GM23338 (cell line): ENCODE results near the gene INPP5A. TPM values are rescaled to one million over a fixed set of nuclear protein-coding genes. Genes with fewer than 3 reads are reported as not detected.

Experiments used
- ATAC-seq: fragments of 200-7000 bp; cut with Tn5 transposase; 3 replicates; pipeline ENCODE4 v1.9.1; 2020
- DNase-seq: peaks from one replicate; pipeline ENCODE4 v3.0.0-alpha.2; 2015; ENCODE audit warnings: low spot score
- H2AFZ ChIP-seq: fragments of 200-600 bp; sonication (generic); 2 replicates; pipeline ENCODE4 v1.8.0; 2016; ENCODE audit warnings: antibody characterized with exemption, mild to moderate bottlenecking, moderate library complexity
- H3F3A ChIP-seq: fragments of 200-600 bp; sonication (generic); replicated peaks from 2 replicates; pipeline ENCODE4 v1.8.0; 2017; ENCODE audit warnings: antibody characterized with exemption, mixed run types, low read depth
- H3K27ac ChIP-seq: fragments of 200-600 bp; sonication (generic); 2 replicates; pipeline ENCODE4 v1.6.1; 2016; ENCODE audit warnings: low read depth
- H3K27me3 ChIP-seq: fragments of 200-600 bp; sonication (generic); 2 replicates; pipeline ENCODE4 v1.8.0; 2016; ENCODE audit warnings: mild to moderate bottlenecking, mixed run types, moderate library complexity; ENCODE audit not compliant: insufficient read depth
- H3K36me3 ChIP-seq: fragments of 200-600 bp; sonication (generic); 2 replicates; pipeline ENCODE4 v1.8.0; 2016; ENCODE audit warnings: mild to moderate bottlenecking; ENCODE audit not compliant: insufficient read depth
- H3K4me1 ChIP-seq: fragments of 200-600 bp; sonication (generic); 2 replicates; pipeline ENCODE4 v1.8.0; 2016; ENCODE audit warnings: mild to moderate bottlenecking, moderate library complexity; ENCODE audit not compliant: insufficient read depth
- H3K4me2 ChIP-seq: fragments of 200-600 bp; sonication (generic); 2 replicates; pipeline ENCODE4 v1.7.1; 2017; ENCODE audit warnings: mixed run types
- H3K4me3 ChIP-seq: fragments of 200-600 bp; sonication (generic); 2 replicates; pipeline ENCODE4 v1.6.1; 2016; ENCODE audit warnings: mixed run types
- H3K79me2 ChIP-seq: fragments of 200-600 bp; sonication (generic); replicated peaks from 2 replicates; pipeline ENCODE4 v1.8.0; 2017; ENCODE audit warnings: mild to moderate bottlenecking; ENCODE audit not compliant: insufficient read depth
- H3K9me2 ChIP-seq: fragments of 200-600 bp; sonication (generic); 2 replicates; pipeline ENCODE4 v1.8.0; 2017; ENCODE audit not compliant: insufficient read depth
- H4K20me1 ChIP-seq: fragments of 200-600 bp; sonication (generic); replicated peaks from 2 replicates; pipeline ENCODE4 v1.8.0; 2017; ENCODE audit warnings: mild to moderate bottlenecking; ENCODE audit not compliant: insufficient read depth
- H3K27ac Mint-ChIP-seq: 2 replicates; pipeline ENCODE4 v1.8.0; 2020; ENCODE audit warnings: inconsistent platforms, mild to moderate bottlenecking, moderate library complexity, mixed read lengths
- H3K27me3 Mint-ChIP-seq: 3 replicates; pipeline ENCODE4 v1.8.0; 2022; ENCODE audit warnings: low read depth, mild to moderate bottlenecking, moderate library complexity, mixed read lengths, inconsistent platforms; ENCODE audit not compliant: insufficient read depth, poor library complexity
- H3K36me3 Mint-ChIP-seq: 3 replicates; pipeline ENCODE4 v1.8.0; 2021; ENCODE audit warnings: low read depth, mild to moderate bottlenecking, inconsistent platforms, moderate library complexity, mixed read lengths
- H3K4me1 Mint-ChIP-seq: 3 replicates; pipeline ENCODE4 v1.8.0; 2020; ENCODE audit warnings: mild to moderate bottlenecking, inconsistent platforms, mixed read lengths
- H3K4me3 Mint-ChIP-seq: 3 replicates; pipeline ENCODE4 v1.8.0; 2021; ENCODE audit warnings: moderate library complexity, mild to moderate bottlenecking, inconsistent platforms, mixed read lengths
- H3K9me3 Mint-ChIP-seq: 3 replicates; pipeline ENCODE4 v1.8.0; 2020; ENCODE audit warnings: moderate library complexity, mild to moderate bottlenecking, inconsistent platforms, mixed read lengths
- CREB1 ChIP-seq: fragments of 250-450 bp; sonication (Bioruptor Pico); IDR thresholded peaks from 2 replicates; pipeline ENCODE4 v1.5.0; 2020; ENCODE audit warnings: low read depth, mild to moderate bottlenecking, moderate library complexity
- CTCF ChIP-seq, 2 experiments: fragments of 200-600 bp in 1 of 2; sonication (generic) in 1 of 2; conservative IDR thresholded peaks; 2 replicates each; pipeline versions ENCODE4 v1.5.1 to v1.6.1; 2016 to 2017; ENCODE audit warnings: antibody characterized with exemption in 2 of 2, low read depth in 2 of 2, mild to moderate bottlenecking in 2 of 2, moderate library complexity in 1 of 2
- ETS1 ChIP-seq: IDR thresholded peaks from 2 replicates; pipeline ENCODE4 v1.6.1; 2016; ENCODE audit warnings: antibody characterized with exemption
- EZH2 ChIP-seq: fragments of 200-600 bp; sonication (generic); IDR thresholded peaks from one replicate; pipeline ENCODE4 v1.8.0; 2017; ENCODE audit warnings: antibody characterized with exemption, mild to moderate bottlenecking, low read depth; ENCODE audit not compliant: unreplicated experiment
- EZH2phosphoT487 ChIP-seq: fragments of 200-600 bp; sonication (generic); IDR thresholded peaks from one replicate; pipeline ENCODE4 v1.8.1; 2018; ENCODE audit warnings: antibody characterized with exemption; ENCODE audit not compliant: unreplicated experiment
- JUNB ChIP-seq: IDR thresholded peaks from one replicate; pipeline ENCODE4 v1.6.1; 2016; ENCODE audit warnings: antibody characterized with exemption; ENCODE audit not compliant: unreplicated experiment
- NANOG ChIP-seq: IDR thresholded peaks from 2 replicates; pipeline ENCODE4 v1.6.1; 2016; ENCODE audit warnings: antibody characterized with exemption, borderline replicate concordance
- REST ChIP-seq: IDR thresholded peaks from one replicate; pipeline ENCODE4 v1.6.1; 2018; ENCODE audit warnings: antibody characterized with exemption; ENCODE audit not compliant: unreplicated experiment
- STAT1 ChIP-seq: IDR thresholded peaks from one replicate; pipeline ENCODE4 v1.6.1; 2016; ENCODE audit warnings: antibody characterized with exemption; ENCODE audit not compliant: unreplicated experiment
- ZNF114 ChIP-seq: fragments of 250-450 bp; sonication (Bioruptor Pico); IDR thresholded peaks from 2 replicates; pipeline ENCODE4 v1.5.0; 2020; ENCODE audit warnings: mild to moderate bottlenecking, moderate library complexity
- polyA plus RNA-seq: library from polyadenylated mRNA; unstranded; fragments of >200 nt; fragmentation: Nextera tagmentation; extraction: Ambion mirVana; gene quantifications from 2 replicates; pipeline ENCODE4 v1.2.1, GENCODE V29; 2016
- total RNA-seq: library from RNA; depleted of rRNA; stranded (reverse); fragments of >200 nt; shearing (Covaris generic); gene quantifications from 2 replicates; pipeline ENCODE4 v1.2.3, GENCODE V29; 2014

INPP5A gene
- total and polyA plus RNA-seq, 2 experiments from 2014 or later: 5.9 to 40.6 TPM

- TF ChIP-seq ETS1 (no peak), ZNF114 (CRISPR knock-in tag) (no peak), NANOG (no peak), REST (no peak), CREB1 (CRISPR knock-in tag) (no peak), EZH2phosphoT487 (no peak), CTCF (conservative IDR thresholded peaks at IDR 0.05; ENCODE audit: low read depth in 2 of 2) (no peak), EZH2 (no peak)
Measured at GRCh38 chr10:132575320-132576201, 38.0 kb downstream of the INPP5A start (continued).

GRCh38 chr10:132576671-132577349, 39.2 kb downstream of the INPP5A start:
- no peak overlapping the region for H3K4me2 ChIP-seq
- no peaks in the 10 kb centered on the region for H3K9me3 Mint-ChIP-seq
- no peak overlapping the region for H3K27ac Mint-ChIP-seq
- H3K27me3 Mint-ChIP-seq: peaks cover 9% of the 10 kb centered on the region
- H3K9me2 ChIP-seq: no peaks in the 10 kb centered on the region
- peaks cover 8% of the 10 kb centered on the region for H3K79me2 ChIP-seq
- H4K20me1 ChIP-seq: peaks cover 9% of the 10 kb centered on the region; the same call in 1 of the 2 replicates
- no peak overlapping the region for H2AFZ ChIP-seq
- H3K36me3 ChIP-seq: no peaks in the 10 kb centered on the region
- no peak for DNase-seq
- H3K4me1 ChIP-seq: peaks cover 14% of the 10 kb centered on the region
- H3F3A ChIP-seq: 0 out of 2 replicates have a peak, but pooled peaks cover 4% of the 10 kb centered on the region
- H3K27ac ChIP-seq: no peak overlapping the region
- no peaks in the 10 kb centered on the region for H3K27me3 ChIP-seq
- H3K4me3 ChIP-seq: no peak overlapping the region
- no peaks in the 10 kb centered on the region; the same call in 2 of the 3 replicates for H3K36me3 Mint-ChIP-seq
- H3K4me1 Mint-ChIP-seq: peaks cover 26% of the 10 kb centered on the region
- ATAC-seq: no peak
- no peak overlapping the region for H3K4me3 Mint-ChIP-seq
- TF ChIP-seq ETS1: no peak
- TF ChIP-seq STAT1: no peak
- no peak for TF ChIP-seq JUNB
- TF ChIP-seq ZNF114 (CRISPR knock-in tag): no peak
- TF ChIP-seq NANOG: no peak
- no peak for TF ChIP-seq EZH2
